Measurements from ENCODE around the gene S100P. TPM values are rescaled to one million over a fixed set of nuclear protein-coding genes. Genes with fewer than 3 reads are reported as not detected.
"Not testable (repeated sequence)": the region's sequence is repeated elsewhere in the genome, so short reads cannot be mapped to it uniquely, and the experiment has no call there.

The S100P gene
- 10 to 100 TPM in 1 of 2 experiments, 1 to 10 TPM in 1; 8.5 to 10.0 TPM for total RNA-seq

DNA sequence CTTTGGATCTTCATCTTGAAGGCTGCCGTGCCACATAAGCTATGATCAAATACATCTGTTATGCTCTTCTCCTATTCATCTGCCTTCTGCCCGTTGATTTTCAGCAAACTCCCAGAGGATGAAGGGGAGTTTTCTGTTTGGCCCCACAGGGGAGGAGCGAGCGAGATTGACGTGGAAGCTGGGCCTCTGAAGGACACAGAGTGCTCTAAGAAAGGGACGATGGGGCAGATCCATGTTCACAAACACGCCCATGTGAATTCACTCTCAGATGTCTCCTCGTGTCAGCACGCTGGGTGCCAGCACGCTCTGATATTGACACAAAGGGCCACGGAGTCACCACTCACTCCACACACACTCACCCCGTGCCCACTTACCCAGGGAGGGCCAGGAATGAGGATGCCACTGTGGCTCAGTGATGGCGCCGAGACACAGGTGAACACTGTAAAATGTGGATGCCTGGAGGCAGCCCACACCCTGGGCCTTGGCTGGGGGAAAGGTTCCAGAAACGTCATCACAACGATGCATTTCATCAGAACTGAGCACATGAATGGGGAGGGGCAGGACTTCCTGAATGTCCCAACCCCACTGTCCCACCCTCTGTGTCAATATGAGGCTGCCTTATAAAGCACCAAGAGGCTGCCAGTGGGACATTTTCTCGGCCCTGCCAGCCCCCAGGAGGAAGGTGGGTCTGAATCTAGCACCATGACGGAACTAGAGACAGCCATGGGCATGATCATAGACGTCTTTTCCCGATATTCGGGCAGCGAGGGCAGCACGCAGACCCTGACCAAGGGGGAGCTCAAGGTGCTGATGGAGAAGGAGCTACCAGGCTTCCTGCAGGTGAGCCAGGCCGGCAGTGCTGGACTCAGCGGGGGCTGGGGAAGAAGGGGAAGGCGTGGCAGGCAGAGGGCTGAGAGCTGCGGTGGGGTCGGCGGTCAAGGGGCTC lies at the start of gene S100P:
S100P (plus strand) TSS at position 648 of the 946 bp plus-strand sequence; CDS start at position 703, 55 bp downstream.
- no peaks in the 10 kb centered on the region for H3K36me3 Mint-ChIP-seq (ENCODE audit: low read depth)
- H3K27me3 Mint-ChIP-seq (ENCODE audit: low read depth), result no peaks in the 10 kb centered on the region
- peak within 1 kb of the TSS; percentile 68 for H3K4me3 Mint-ChIP-seq
- CTCF ChIA-PET, result interaction anchor here (0.6 to 4.1 kb wide), 5 partner anchors 8 to 55 kb away, joined by 3 to 25 read pairs (median 3); no protein-coding TSS in a partner anchor
- peaks cover 86% of the 10 kb centered on the region for H3K4me1 Mint-ChIP-seq (ENCODE audit: low read depth)
- no peak for DNase-seq
- intact Hi-C loops (cut with micrococcal nuclease), result no loop called here
- H3K27ac Mint-ChIP-seq, result peak within 1 kb of the TSS; percentile 96
- H3K9me3 Mint-ChIP-seq, result no peaks in the 10 kb centered on the region

DNA sequence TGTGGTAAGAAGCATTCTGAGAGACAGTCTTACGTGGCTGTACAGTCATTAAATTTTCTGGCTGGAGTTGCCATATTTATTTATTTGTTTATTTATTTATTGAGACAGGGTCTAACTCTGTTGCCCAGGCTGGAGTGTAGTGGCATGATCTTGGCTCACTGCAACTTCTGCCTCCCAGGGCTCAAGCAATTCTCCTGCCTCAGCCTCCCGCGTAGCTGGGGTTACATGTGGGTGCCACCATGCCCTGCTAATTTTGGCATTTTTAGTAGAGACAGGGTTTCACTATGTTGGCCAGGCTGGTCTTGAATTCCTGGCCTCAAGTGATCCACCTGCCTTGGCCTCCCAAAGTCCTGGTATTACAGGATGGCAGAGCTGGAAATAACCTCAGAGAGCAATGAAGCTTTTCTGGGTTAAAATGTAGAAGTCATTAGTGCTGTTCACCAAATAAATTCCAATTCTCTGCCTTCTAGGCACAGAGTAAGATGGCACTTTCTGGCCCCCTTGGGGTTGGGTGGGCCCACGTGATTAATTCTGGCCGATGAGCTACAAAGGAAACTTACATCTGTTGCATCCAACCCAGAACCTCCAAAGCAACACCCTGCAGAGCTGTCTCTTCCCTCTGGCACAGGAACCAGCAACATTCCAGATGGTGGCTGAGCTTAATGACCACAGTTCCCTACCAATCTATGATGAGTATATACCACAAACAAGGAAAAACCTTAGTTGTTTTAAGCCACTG lies 48.7 kb upstream of the S100P start:
- H3K9me3 Mint-ChIP-seq, result no peaks in the 10 kb centered on the region
- no peak overlapping the region for H3K4me3 Mint-ChIP-seq
- H3K4me1 Mint-ChIP-seq (ENCODE audit: low read depth), result peaks cover 28% of the 10 kb centered on the region
- CTCF ChIA-PET, result interaction anchor here (0.6 to 1.9 kb wide), 3 partner anchors 25 to 329 kb away, joined by 3 to 5 read pairs (median 4); no protein-coding TSS in a partner anchor
- H3K36me3 Mint-ChIP-seq (ENCODE audit: low read depth), result peaks cover 36% of the 10 kb centered on the region
- no peak overlapping the region for H3K27ac Mint-ChIP-seq
- intact Hi-C loops (cut with micrococcal nuclease), result no loop called here
- DNase-seq, result no peak
- H3K27me3 Mint-ChIP-seq (ENCODE audit: low read depth), result no peaks in the 10 kb centered on the region

DNA sequence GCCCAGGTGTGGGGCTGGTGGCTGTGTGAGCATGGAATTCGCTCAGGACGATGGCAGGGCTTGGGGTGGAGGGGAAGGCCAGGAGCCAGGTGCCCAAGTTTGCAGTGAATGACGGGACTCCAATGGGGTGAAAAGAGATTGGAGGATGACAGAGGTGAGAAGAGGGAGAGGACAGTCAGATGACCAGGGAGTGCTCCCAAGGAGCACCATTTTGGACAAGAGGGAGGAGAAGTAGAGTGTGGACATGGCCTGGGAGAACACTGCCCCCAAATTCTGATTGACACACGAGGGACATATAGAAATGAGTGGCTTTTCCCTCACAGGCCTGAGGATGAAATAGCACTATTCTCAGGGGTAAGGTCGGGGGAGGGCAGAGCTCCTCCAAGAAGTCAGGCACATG lies 46.5 kb upstream of the S100P start:
- intact Hi-C loops (cut with micrococcal nuclease), result no loop called here
- CTCF ChIA-PET, result no interaction called here
- DNase-seq, result no peak
- no peak overlapping the region for H3K4me3 Mint-ChIP-seq
- H3K27me3 Mint-ChIP-seq (ENCODE audit: low read depth), result no peaks in the 10 kb centered on the region
- H3K4me1 Mint-ChIP-seq (ENCODE audit: low read depth), result peaks cover 20% of the 10 kb centered on the region
- peaks cover 15% of the 10 kb centered on the region for H3K36me3 Mint-ChIP-seq (ENCODE audit: low read depth)
- H3K27ac Mint-ChIP-seq, result no peak overlapping the region
- H3K9me3 Mint-ChIP-seq, result no peaks in the 10 kb centered on the region

DNA sequence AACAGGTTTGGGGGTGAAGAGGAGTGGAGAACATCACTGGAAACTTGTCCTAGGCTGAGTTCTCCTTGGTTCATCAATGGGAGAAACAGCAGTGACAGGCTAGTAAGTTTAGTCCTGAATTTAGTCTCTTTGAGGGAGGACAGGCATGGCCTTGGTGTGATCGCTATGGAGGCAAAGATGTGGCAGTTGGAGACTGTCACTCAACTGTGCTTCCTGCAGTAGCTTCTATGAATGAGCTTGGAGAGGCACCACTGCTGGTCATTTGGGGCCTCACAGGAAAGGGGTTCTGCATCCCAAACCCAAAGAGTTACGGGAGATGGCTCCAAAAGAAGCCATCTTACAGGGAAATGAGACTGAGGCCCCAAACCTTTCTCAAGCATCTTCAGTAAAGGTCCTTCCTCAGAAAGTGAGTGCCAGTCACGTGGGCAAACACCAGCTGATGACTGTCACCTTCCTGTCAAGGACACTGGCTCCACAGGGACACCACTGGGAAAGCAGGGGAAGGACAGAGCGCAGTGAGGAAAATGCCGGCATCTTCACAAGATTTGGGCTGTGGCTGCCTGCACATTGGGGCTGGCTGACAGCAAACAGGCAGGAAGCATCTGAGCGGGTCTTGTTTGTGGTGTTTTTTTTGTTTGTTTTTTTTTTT lies 46.0 kb upstream of the S100P start:
- Mint-ChIP-seq H3K27me3 (ENCODE audit: low read depth) (no peaks in the 10 kb centered on the region), H3K27ac (no peak overlapping the region), H3K36me3 (ENCODE audit: low read depth) (peaks cover 10% of the 10 kb centered on the region), H3K4me3 (no peak overlapping the region), H3K9me3 (no peaks in the 10 kb centered on the region), H3K4me1 (ENCODE audit: low read depth) (peaks cover 14% of the 10 kb centered on the region)
- CTCF ChIA-PET, result no interaction called here
- intact Hi-C loops (cut with micrococcal nuclease), result no loop called here
- no peak for DNase-seq

DNA sequence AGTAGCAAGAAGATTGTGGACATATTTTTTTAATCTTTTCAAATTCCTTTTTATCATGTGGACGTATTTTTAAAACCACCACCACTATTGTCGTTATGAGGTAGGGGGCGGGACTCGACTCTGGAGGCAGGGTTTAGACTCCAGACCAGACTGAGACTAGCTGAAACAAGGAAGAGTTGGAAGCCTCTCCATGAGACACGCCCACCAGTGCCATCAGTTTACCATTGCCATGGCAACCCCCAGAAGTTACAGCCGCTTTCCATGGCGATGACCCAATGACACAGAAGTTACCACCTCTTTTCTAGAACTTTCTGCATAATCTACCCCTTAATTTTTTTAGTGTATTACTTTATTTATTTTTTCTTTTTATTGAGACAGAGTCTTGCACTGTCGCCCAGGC lies 44.5 kb upstream of the S100P start:
- peaks cover 2% of the 10 kb centered on the region for H3K4me1 Mint-ChIP-seq (ENCODE audit: low read depth)
- H3K27me3 Mint-ChIP-seq (ENCODE audit: low read depth), result no peaks in the 10 kb centered on the region
- intact Hi-C loops (cut with micrococcal nuclease), result no loop called here
- no peak overlapping the region for H3K4me3 Mint-ChIP-seq
- H3K36me3 Mint-ChIP-seq (ENCODE audit: low read depth), result no peaks in the 10 kb centered on the region
- H3K27ac Mint-ChIP-seq, result no peak overlapping the region
- no peak for DNase-seq
- H3K9me3 Mint-ChIP-seq, result peaks cover under 1% of the 10 kb centered on the region
- CTCF ChIA-PET, result interaction anchor here (0.6 kb wide), 1 partner anchor 17 kb away, joined by 3 read pairs; no protein-coding TSS in a partner anchor

DNA sequence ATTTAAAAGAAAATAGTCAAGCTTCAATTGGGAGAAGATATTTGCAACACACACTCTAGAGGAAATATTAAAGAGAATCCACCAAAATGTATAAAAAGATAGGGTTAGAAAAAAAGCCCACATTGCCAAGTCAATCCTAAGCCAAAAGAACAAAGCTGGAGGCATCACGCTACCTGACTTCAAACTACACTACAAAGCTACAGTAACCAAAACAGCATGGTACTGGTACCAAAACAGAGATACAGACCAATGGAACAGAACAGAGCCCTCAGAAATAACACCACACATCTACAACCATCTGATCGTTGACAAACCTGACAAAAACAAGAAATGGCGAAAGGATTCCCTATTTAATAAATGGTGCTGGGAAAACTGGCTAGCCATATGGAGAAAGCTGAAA lies 39.5 kb upstream of the S100P start:
- DNase-seq; H3K36me3 Mint-ChIP-seq (ENCODE audit: low read depth); H3K4me3 Mint-ChIP-seq; H3K27me3 Mint-ChIP-seq (ENCODE audit: low read depth); H3K9me3 Mint-ChIP-seq; H3K27ac Mint-ChIP-seq; intact Hi-C loops (cut with micrococcal nuclease): not testable (repeated sequence)
- peaks cover 10% of the 10 kb centered on the region for H3K4me1 Mint-ChIP-seq (ENCODE audit: low read depth)
- CTCF ChIA-PET, result interaction anchor here (0.7 to 1.5 kb wide), 4 partner anchors 10 to 131 kb away, joined by 3 read pairs; no protein-coding TSS in a partner anchor

DNA sequence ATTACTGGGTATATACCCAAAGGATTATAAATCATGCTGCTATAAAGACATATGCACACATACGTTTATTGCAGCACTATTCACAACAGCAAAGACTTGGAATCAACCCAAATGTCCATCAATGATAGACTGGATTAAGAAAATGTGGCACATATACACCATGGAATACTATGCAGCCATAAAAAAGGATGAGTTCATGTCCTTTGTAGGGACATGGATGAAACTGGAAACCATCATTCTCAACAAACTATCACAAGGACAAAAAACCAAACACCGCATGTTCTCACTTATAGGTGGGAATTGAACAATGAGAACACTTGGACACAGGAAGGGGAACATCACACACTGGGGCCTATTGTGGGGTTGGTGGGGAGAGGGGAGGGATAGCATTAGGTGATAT lies 38.4 kb upstream of the S100P start:
- CTCF ChIA-PET, result interaction anchor here (1.3 kb wide), 1 partner anchor 14 kb away, joined by 3 read pairs; no protein-coding TSS in a partner anchor
- H3K4me3 Mint-ChIP-seq; H3K36me3 Mint-ChIP-seq (ENCODE audit: low read depth); intact Hi-C loops (cut with micrococcal nuclease); H3K27ac Mint-ChIP-seq; H3K27me3 Mint-ChIP-seq (ENCODE audit: low read depth); DNase-seq; H3K9me3 Mint-ChIP-seq: not testable (repeated sequence)
- peaks cover 15% of the 10 kb centered on the region for H3K4me1 Mint-ChIP-seq (ENCODE audit: low read depth)

DNA sequence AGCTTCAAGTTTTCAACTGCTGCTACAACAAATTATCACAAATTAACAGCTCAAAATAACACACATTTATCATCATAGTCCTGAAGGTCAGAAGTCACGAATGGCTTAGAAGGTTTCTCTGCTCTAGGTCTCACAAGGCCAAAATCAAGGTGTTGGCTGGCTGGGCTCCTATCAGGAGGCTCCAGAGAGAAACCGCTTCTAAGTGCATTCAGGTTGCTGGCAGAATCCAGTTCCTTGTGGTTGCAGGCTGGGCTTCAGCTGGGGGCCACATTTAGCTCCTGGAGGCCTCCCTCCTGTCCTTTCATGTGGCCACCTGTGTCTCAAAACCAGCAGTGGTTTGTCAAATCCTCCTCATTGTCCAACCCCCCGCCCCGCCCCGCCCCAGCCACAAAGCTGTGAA lies 37.8 kb upstream of the S100P start:
- no peak for DNase-seq
- Mint-ChIP-seq H3K36me3 (ENCODE audit: low read depth) (no peaks in the 10 kb centered on the region), H3K4me1 (ENCODE audit: low read depth) (peaks cover 15% of the 10 kb centered on the region), H3K27ac (no peak overlapping the region), H3K4me3 (no peak overlapping the region), H3K27me3 (ENCODE audit: low read depth) (no peaks in the 10 kb centered on the region), H3K9me3 (peaks cover 6% of the 10 kb centered on the region)
- intact Hi-C loops (cut with micrococcal nuclease), result no loop called here
- CTCF ChIA-PET, result interaction anchor here (0.9 to 1.7 kb wide), 2 partner anchors 9 to 19 kb away, joined by 4 to 5 read pairs; no protein-coding TSS in a partner anchor

DNA sequence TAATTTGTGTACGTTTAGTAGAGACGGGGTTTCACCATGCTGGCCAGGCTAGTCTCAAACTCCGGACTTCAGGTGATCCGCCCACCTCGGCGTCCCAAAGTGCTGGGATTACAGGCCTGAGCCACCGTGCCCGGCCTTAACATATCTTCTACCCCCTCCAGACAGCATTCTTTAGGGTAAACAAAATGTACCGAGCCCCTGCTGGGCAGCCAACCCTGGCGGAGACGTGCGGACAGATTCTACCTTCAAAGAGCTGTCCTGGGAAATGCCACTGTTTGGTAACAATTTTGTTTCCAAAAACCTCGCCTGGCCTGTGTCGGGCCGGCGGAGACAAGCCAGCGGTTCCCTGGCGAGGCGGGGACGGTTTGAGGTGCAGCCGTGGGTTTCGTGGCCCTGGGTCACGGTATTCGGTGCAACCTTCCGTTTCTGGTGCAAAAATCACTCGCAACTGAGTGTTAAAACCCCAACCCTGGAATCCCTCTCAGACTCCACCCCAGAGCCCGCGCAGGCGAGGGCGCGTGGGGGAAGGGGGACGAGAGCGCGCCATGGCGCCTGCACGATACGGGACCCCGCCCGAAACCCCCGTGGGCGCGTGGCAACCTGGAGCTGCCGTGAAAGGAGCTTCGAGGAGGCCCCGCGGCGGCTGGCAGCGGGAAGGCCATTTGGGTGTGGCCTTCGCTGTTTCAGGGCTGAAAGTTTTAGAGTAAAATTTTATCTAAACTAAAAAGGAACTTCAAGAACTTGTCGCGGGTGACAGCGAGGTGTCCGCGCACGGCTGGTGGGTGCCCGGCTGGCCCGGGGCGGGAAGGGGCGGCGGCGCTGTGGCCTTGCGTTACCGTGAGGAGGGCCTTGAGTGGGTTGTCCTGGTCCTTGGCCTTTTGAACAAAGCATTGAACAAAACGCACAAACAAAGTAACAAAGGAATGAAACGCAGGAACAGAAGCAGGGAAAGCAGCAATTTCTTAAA lies 36.2 kb upstream of the S100P start:
- H3K4me1 Mint-ChIP-seq (ENCODE audit: low read depth), result peaks cover 15% of the 10 kb centered on the region
- H3K27ac Mint-ChIP-seq, result no peak overlapping the region
- intact Hi-C loops (cut with micrococcal nuclease), result loop anchor here (2.0 kb wide), 1 partner anchor 17 kb away; the partner anchor contains the start of gene MRFAP1
- H3K36me3 Mint-ChIP-seq (ENCODE audit: low read depth), result no peaks in the 10 kb centered on the region
- no peaks in the 10 kb centered on the region for H3K27me3 Mint-ChIP-seq (ENCODE audit: low read depth)
- H3K4me3 Mint-ChIP-seq, result no peak overlapping the region
- CTCF ChIA-PET, result interaction anchor here (1.7 to 2.6 kb wide), 2 partner anchors 17 kb away, joined by 4 to 11 read pairs; a partner anchor contains a TSS
- H3K9me3 Mint-ChIP-seq, result peaks cover 6% of the 10 kb centered on the region
- no peak for DNase-seq

DNA sequence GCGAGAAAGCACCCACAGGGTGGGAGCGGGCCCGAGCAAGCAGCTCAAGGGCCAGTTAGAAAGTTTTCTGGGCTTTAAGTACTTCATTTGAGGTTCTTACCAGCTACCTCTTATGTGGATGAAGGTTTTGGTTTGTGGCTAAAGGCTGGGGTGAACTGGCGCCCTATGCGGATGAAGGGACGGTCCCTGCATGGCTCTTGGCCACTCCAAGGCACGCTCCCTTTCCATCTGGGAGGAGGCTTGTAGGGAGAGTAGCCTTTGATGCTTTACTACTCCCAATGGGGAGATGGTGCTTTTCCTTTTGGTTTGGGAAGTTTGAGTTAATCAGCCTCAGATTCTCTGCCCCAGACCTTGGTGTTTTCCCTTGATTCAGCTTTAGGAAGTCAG lies 35.5 kb upstream of the S100P start:
- intact Hi-C loops (cut with micrococcal nuclease), result loop anchor here (2.0 kb wide), 1 partner anchor 17 kb away; the partner anchor contains the start of gene MRFAP1

DNA sequence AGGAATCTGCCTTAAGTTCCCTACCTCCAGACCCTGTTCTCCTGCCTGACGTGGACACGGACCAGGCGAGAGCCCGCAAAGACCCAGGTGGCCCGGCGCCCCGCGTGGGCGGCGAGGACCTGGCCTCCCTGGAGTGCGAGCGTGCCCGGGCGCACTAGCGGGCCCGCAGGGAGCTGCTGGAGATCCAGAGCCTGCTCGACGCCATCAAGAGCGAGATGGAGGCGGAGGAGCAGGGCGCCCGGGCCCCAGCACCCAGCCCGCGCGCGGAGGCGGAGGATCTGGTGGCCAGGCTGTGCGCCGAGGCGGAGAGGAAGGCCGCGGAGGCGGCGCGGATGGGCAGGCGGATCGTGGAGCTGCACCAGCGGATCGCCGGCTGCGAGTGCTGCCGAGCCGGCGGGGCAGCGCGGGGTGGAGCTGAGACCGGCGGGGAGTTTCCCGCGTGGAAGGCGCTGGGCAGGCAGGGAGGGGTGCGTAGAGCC lies 35.0 kb upstream of the S100P start:
- peaks cover 6% of the 10 kb centered on the region for H3K9me3 Mint-ChIP-seq
- peak overlapping the region; percentile 67 for H3K4me3 Mint-ChIP-seq
- H3K36me3 Mint-ChIP-seq (ENCODE audit: low read depth), result no peaks in the 10 kb centered on the region
- DNase-seq, result peak; percentile 54
- H3K4me1 Mint-ChIP-seq (ENCODE audit: low read depth), result peaks cover 15% of the 10 kb centered on the region
- no peak overlapping the region for H3K27ac Mint-ChIP-seq
- intact Hi-C loops (cut with micrococcal nuclease), result loop anchor here (2.0 kb wide), 1 partner anchor 18 kb away; the partner anchor contains the start of gene MRFAP1
- CTCF ChIA-PET, result interaction anchor here (0.7 to 2.6 kb wide), 6 partner anchors 13 to 215 kb away, joined by 3 to 11 read pairs (median 4); a partner anchor contains a TSS
- no peaks in the 10 kb centered on the region for H3K27me3 Mint-ChIP-seq (ENCODE audit: low read depth)

More for the DNA sequence above, 35.5 kb upstream of the S100P start:
- Mint-ChIP-seq H3K36me3 (ENCODE audit: low read depth) (no peaks in the 10 kb centered on the region), H3K27ac (no peak overlapping the region), H3K4me1 (ENCODE audit: low read depth) (peaks cover 15% of the 10 kb centered on the region), H3K27me3 (ENCODE audit: low read depth) (no peaks in the 10 kb centered on the region), H3K4me3 (peak overlapping the region; percentile 67), H3K9me3 (peaks cover 6% of the 10 kb centered on the region)
- CTCF ChIA-PET, result interaction anchor here (0.7 to 2.6 kb wide), 3 partner anchors 12 to 215 kb away, joined by 3 to 11 read pairs (median 4); a partner anchor contains a TSS
- DNase-seq, result no peak
